PC-9 (cell line): ENCODE measurements around the gene EVI5L.

ENCODE experiments used
- CTCF ChIP-seq: fragments of 200-600 bp; sonication (generic); conservative IDR thresholded peaks from 2 replicates; pipeline ENCODE4 v1.6.1; 2017; ENCODE audit warnings: mixed run types, antibody characterized with exemption, mild to moderate bottlenecking, moderate library complexity
- EZH2 ChIP-seq: fragments of 200-600 bp; sonication (generic); IDR thresholded peaks from 2 replicates; pipeline ENCODE4 v1.8.0; 2017; ENCODE audit warnings: antibody characterized with exemption, low read depth

DNA sequence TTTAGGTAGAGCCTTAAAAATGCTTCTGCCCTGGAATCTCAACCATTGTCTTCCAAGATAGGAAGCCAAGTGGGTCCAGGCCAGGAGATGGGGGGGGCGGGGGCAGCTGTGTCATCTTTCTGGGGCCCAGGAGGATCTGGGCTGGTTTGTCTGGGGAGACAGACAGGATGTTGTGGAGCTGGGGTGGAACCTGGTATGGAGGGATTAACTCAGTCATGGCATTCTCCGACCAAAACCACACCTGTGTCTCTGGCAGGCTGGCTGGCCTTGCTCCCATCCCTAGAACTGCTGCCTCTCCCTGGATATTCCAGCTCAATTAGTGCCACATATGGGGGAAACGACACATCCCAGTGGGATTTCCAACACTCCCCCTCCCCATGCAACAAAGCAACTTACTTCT, 70.9 kb downstream of the EVI5L start:
- TF ChIP-seq CTCF (no peak), EZH2 (no peak)
